K562 (cell line): Measurements from ENCODE around the gene DGKZ. TPM values are rescaled to one million over a fixed set of nuclear protein-coding genes. Genes with fewer than 3 reads are reported as not detected.

ENCODE experiments used
- ARID4B ChIP-seq: sonication (generic); formaldehyde crosslinking; IDR thresholded peaks from 2 replicates; pipeline ENCODE4 v1.8.0; 2022; ENCODE audit warnings: mild to moderate bottlenecking, missing genetic modification reagents
- CREB3L1 ChIP-seq: fragments of 450-650 bp; IDR thresholded peaks from 2 replicates; pipeline ENCODE4 v1.6.1; 2014; ENCODE audit warnings: low read depth, mild to moderate bottlenecking, moderate library complexity, borderline replicate concordance
- ESRRA ChIP-seq: fragments of 450-650 bp; IDR thresholded peaks from 2 replicates; pipeline ENCODE4 v1.6.1; 2014; ENCODE audit warnings: low read depth, mild to moderate bottlenecking, moderate library complexity, borderline replicate concordance
- MED1 ChIP-seq: sonication (generic); formaldehyde crosslinking; IDR thresholded peaks from 2 replicates; pipeline ENCODE4 v1.8.1; 2023; ENCODE audit warnings: missing genetic modification reagents, borderline replicate concordance
- MTA3 ChIP-seq: fragments of 450-650 bp; formaldehyde crosslinking; IDR thresholded peaks from 2 replicates; pipeline ENCODE4 v1.6.1; 2017; ENCODE audit warnings: mild to moderate bottlenecking, borderline replicate concordance
- MTF1 ChIP-seq: fragments of 250-450 bp; sonication (Bioruptor Pico); IDR thresholded peaks from 2 replicates; pipeline ENCODE4 v1.9.0; 2021; ENCODE audit warnings: moderate library complexity, mild to moderate bottlenecking, inconsistent platforms, borderline replicate concordance
- MYBL2 ChIP-seq, 2 experiments: fragments of 450-650 bp in 1 of 2; sonication (generic) in 1 of 2; formaldehyde crosslinking in 1 of 2; IDR thresholded peaks; 2 replicates each; pipeline versions ENCODE4 v1.6.1 to v1.8.1; 2017 to 2022; ENCODE audit warnings: borderline replicate concordance in 1 of 2, inconsistent platforms in 1 of 2, low read depth in 1 of 2, mild to moderate bottlenecking in 1 of 2, missing genetic modification reagents in 1 of 2, moderate library complexity in 1 of 2
- NONO ChIP-seq, 2 experiments: fragments of 200-400 bp in 1 of 2; fragments of 450-650 bp in 1 of 2; formaldehyde crosslinking in 1 of 2; IDR thresholded peaks; 2 replicates each; pipeline ENCODE4 v1.6.1; 2017; ENCODE audit warnings: low read depth in 2 of 2, mild to moderate bottlenecking in 2 of 2, moderate library complexity in 2 of 2, low read length in 1 of 2
- RBFOX2 ChIP-seq: fragments of 200-400 bp; formaldehyde crosslinking; IDR thresholded peaks from 2 replicates; pipeline ENCODE4 v1.6.1; 2017; ENCODE audit warnings: low read depth, mild to moderate bottlenecking, low read length, moderate library complexity
- RBM39 ChIP-seq: fragments of 200-400 bp; formaldehyde crosslinking; optimal IDR thresholded peaks from 2 replicates; pipeline ENCODE3; 2018; ENCODE audit warnings: low read depth, low read length
- TSC22D4 ChIP-seq: fragments of 450-650 bp; IDR thresholded peaks from 2 replicates; pipeline ENCODE4 v1.6.1; 2016; ENCODE audit warnings: missing genetic modification characterization, missing biosample characterization, control low read depth
- U2AF1 ChIP-seq: fragments of 200-400 bp; formaldehyde crosslinking; optimal IDR thresholded peaks from 2 replicates; pipeline ENCODE3; 2017; ENCODE audit warnings: mild to moderate bottlenecking, low read depth, low read length, moderate library complexity
- XRCC5 ChIP-seq: fragments of 200-400 bp; formaldehyde crosslinking; IDR thresholded peaks from 2 replicates; pipeline ENCODE4 v1.6.1; 2017; ENCODE audit warnings: low read depth, mild to moderate bottlenecking, low read length
- ZBTB12 ChIP-seq: fragments of 250-450 bp; sonication (Bioruptor Pico); IDR thresholded peaks from 2 replicates; pipeline ENCODE4 v1.4.0; 2020
- ZNF324 ChIP-seq: fragments of 250-450 bp; sonication (Bioruptor Pico); IDR thresholded peaks from 2 replicates; pipeline ENCODE4 v1.4.0; 2020; ENCODE audit warnings: mild to moderate bottlenecking
- ZNF780A ChIP-seq: fragments of 250-450 bp; sonication (Bioruptor Pico); IDR thresholded peaks from 2 replicates; pipeline ENCODE4 v1.5.0; 2021; ENCODE audit warnings: mild to moderate bottlenecking
- ZNF785 ChIP-seq: fragments of 250-450 bp; sonication (Bioruptor Pico); IDR thresholded peaks from 2 replicates; pipeline ENCODE4 v1.4.0; 2020; ENCODE audit warnings: mild to moderate bottlenecking
- ZSCAN32 ChIP-seq: fragments of 450-650 bp; formaldehyde crosslinking; IDR thresholded peaks from 2 replicates; pipeline ENCODE4 v1.4.0; 2020; ENCODE audit warnings: mild to moderate bottlenecking, moderate library complexity
- polyA plus RNA-seq, 8 experiments: library from polyadenylated mRNA; depleted of rRNA in 4 of 8; stranded (reverse) in 5 of 8; unstranded in 3 of 8; fragments of >200 nt; fragmentation: Nextera tagmentation in 2 of 8; fragmentation: Illumina TruSeq in 1 of 8; extraction: Ambion mirVana in 2 of 8; extraction: Trizol in 1 of 8; gene quantifications; 2 replicates each; pipeline versions ENCODE4 v1.2.1 to v1.2.3, GENCODE V29; 2011 to 2014; ENCODE audit warnings: inconsistent platforms in 1 of 8, missing spikeins in 1 of 8
- total RNA-seq, 7 experiments: library from RNA; depleted of rRNA in 6 of 7; stranded (reverse); fragments of >200 nt in 6 of 7; fragmentation: Illumina TruSeq in 2 of 7; extraction: Trizol in 2 of 7; gene quantifications; 2 replicates each; pipeline versions ENCODE4 v1.2.1 to v1.2.3, GENCODE V29; 2011 to 2021; ENCODE audit warnings: low replicate concordance in 1 of 7
- TF ChIP-seq, protein P1 (sequence below): fragments of 450-650 bp; IDR thresholded peaks from one replicate; pipeline ENCODE4 v1.6.1; 2018; ENCODE audit warnings: mild to moderate bottlenecking, moderate library complexity; ENCODE audit not compliant: partially characterized antibody

Gene DGKZ
- total and polyA plus RNA-seq, 9 of the 15 experiments (the other 6 are each of a cell fraction or from before 2014, with no cell fraction given), result 0.51 to 100 (median 44.2) TPM

DNA sequence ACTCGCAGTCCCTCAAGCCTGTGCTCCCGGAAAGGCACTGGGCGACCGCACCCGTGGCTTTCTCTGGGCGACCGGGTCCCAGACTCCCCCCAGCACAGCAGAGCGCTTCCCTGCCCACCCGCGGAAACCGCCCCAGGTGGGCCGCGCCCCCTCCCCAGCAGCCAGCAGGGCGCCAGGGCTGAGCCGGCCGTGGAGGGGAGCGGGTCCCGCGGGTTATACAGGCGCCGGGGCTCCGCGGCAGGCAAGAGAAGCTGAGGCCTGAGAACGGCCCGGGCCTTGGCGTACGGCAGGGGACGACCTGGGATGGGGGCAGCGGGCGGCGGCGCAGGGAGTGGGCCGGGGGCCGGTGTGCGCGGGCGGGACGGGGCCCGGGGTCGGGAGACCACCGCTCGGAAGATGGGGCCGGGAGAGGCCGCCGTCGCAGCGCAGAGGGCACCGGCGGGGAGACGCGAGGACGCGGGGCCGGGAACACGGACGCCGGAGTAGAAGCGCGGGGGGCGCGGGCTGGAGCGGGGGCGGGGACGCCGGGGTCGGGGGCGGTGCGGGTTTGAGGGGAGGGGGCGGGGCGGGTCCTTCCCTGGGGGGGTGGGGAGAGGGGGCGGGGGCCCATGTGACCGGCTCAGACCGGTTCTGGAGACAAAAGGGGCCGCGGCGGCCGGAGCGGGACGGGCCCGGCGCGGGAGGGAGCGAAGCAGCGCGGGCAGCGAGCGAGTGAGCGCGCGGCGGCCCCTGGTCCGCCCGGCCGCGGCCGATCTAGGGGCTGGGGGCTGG lies 34.0 kb downstream of the DGKZ start, which contains the start of gene MDK (continued):
- TF ChIP-seq, protein P1, sequence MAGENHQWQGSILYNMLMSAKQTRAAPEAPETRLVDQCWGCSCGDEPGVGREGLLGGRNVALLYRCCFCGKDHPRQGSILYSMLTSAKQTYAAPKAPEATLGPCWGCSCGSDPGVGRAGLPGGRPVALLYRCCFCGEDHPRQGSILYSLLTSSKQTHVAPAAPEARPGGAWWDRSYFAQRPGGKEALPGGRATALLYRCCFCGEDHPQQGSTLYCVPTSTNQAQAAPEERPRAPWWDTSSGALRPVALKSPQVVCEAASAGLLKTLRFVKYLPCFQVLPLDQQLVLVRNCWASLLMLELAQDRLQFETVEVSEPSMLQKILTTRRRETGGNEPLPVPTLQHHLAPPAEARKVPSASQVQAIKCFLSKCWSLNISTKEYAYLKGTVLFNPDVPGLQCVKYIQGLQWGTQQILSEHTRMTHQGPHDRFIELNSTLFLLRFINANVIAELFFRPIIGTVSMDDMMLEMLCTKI, result no peak
- no peak for TF ChIP-seq ZNF324 (CRISPR knock-in tag)
- TF ChIP-seq U2AF1, result peak; percentile 50
- TF ChIP-seq ZNF785 (CRISPR knock-in tag), result no peak
- TF ChIP-seq RBFOX2, result peak; percentile 49
- peak; percentile 22; the same call in 1 of the 2 replicates for TF ChIP-seq ARID4B (CRISPR knock-in tag)
- TF ChIP-seq TSC22D4 (tag), result no peak
- TF ChIP-seq CREB3L1, result no peak
- TF ChIP-seq MED1 (CRISPR knock-in tag), result no peak
- TF ChIP-seq XRCC5, result no peak
- TF ChIP-seq MYBL2 (IDR thresholded peaks at IDR 0.05; ENCODE audit: low read depth), result no peak
- TF ChIP-seq MYBL2 (CRISPR knock-in tag; IDR thresholded peaks at IDR 0.05; ENCODE audit: borderline replicate concordance), result no peak
- TF ChIP-seq MTF1 (CRISPR knock-in tag), result no peak
- TF ChIP-seq ZBTB12 (CRISPR knock-in tag), result no peak
- no peak for TF ChIP-seq NONO (IDR thresholded peaks at IDR 0.05; ENCODE audit: low read depth in 2 of 2, low read length in 1 of 2)
- TF ChIP-seq RBM39, result no peak
- TF ChIP-seq ESRRA, result peak; percentile 3; the same call in 1 of the 2 replicates
- TF ChIP-seq ZNF780A (CRISPR knock-in tag), result no peak
- TF ChIP-seq MTA3, result no peak
- TF ChIP-seq ZSCAN32 (CRISPR knock-in tag), result no peak
